ENCODE measurements around the gene QARS1. TPM values are rescaled to one million over a fixed set of nuclear protein-coding genes. Genes with fewer than 3 reads are reported as not detected.

QARS1 gene
- total and polyA plus RNA-seq, 2 of the 13 experiments (the other 11 are each of a cell fraction or from before 2014, with no cell fraction given) = 307 to 327 TPM

DNA sequence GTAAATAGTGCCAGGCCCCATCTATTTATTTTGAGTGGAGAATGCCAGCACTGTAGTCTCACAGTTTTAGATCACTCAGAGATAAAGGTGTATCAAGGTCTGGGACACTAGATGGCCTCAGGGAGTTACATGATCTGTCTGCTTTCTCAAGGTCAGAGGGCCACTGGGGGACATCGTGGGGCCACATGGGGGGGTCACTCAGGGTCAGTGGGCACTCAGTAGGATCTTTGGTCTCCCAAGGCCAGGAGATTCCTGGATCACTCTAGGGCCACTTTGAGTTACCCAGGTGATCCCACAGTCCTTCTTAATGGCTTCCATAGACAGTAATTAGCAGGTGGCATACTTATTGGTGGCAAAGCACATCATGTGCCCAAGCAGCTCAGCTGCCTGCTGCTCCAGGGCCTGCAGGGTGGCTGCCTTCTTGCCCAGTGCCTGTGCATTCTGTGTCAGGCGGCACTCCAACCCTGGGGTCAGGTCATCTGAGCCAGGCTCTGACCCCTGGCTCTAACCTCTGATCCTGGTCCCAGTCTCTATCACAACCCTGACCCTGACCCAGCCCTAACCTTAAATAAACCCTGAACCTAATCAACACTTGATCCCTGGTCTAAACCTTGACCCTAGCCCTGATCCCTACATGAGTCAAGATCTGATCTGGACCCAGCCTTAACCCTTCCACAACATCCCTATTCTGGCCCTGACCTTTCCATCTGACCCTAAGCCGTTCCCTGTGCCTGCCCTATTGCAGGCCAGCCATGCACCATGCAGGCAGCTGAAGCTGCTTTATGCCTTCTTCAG, 30.1 kb upstream of the QARS1 start (continued):
- TF ChIP-seq, protein P1, sequence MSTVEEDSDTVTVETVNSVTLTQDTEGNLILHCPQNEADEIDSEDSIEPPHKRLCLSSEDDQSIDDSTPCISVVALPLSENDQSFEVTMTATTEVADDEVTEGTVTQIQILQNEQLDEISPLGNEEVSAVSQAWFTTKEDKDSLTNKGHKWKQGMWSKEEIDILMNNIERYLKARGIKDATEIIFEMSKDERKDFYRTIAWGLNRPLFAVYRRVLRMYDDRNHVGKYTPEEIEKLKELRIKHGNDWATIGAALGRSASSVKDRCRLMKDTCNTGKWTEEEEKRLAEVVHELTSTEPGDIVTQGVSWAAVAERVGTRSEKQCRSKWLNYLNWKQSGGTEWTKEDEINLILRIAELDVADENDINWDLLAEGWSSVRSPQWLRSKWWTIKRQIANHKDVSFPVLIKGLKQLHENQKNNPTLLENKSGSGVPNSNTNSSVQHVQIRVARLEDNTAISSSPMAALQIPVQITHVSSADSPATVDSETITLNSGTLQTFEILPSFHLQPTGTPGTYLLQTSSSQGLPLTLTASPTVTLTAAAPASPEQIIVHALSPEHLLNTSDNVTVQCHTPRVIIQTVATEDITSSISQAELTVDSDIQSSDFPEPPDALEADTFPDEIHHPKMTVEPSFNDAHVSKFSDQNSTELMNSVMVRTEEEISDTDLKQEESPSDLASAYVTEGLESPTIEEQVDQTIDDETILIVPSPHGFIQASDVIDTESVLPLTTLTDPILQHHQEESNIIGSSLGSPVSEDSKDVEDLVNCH (CRISPR knock-in tag; IDR thresholded peaks at IDR 0.05) = no peak
- no peak for TF ChIP-seq SUZ12 (IDR thresholded peaks at IDR 0.05; ENCODE audit: low read depth, low read length)
- TF ChIP-seq ZBTB21 (CRISPR knock-in tag; IDR thresholded peaks at IDR 0.05) = no peak
- TF ChIP-seq CEBPG (CRISPR knock-in tag; IDR thresholded peaks at IDR 0.05) = no peak
- no peak for TF ChIP-seq ZNF138 (CRISPR knock-in tag; IDR thresholded peaks at IDR 0.05; ENCODE audit: low read depth)
- TF ChIP-seq, protein P2, sequence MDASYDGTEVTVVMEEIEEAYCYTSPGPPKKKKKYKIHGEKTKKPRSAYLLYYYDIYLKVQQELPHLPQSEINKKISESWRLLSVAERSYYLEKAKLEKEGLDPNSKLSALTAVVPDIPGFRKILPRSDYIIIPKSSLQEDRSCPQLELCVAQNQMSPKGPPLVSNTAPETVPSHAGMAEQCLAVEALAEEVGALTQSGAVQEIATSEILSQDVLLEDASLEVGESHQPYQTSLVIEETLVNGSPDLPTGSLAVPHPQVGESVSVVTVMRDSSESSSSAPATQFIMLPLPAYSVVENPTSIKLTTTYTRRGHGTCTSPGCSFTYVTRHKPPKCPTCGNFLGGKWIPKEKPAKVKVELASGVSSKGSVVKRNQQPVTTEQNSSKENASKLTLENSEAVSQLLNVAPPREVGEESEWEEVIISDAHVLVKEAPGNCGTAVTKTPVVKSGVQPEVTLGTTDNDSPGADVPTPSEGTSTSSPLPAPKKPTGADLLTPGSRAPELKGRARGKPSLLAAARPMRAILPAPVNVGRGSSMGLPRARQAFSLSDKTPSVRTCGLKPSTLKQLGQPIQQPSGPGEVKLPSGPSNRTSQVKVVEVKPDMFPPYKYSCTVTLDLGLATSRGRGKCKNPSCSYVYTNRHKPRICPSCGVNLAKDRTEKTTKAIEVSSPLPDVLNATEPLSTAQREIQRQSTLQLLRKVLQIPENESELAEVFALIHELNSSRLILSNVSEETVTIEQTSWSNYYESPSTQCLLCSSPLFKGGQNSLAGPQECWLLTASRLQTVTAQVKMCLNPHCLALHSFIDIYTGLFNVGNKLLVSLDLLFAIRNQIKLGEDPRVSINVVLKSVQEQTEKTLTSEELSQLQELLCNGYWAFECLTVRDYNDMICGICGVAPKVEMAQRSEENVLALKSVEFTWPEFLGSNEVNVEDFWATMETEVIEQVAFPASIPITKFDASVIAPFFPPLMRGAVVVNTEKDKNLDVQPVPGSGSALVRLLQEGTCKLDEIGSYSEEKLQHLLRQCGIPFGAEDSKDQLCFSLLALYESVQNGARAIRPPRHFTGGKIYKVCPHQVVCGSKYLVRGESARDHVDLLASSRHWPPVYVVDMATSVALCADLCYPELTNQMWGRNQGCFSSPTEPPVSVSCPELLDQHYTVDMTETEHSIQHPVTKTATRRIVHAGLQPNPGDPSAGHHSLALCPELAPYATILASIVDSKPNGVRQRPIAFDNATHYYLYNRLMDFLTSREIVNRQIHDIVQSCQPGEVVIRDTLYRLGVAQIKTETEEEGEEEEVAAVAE (CRISPR knock-in tag; IDR thresholded peaks at IDR 0.05; ENCODE audit: borderline replicate concordance) = no peak
- no peak for TF ChIP-seq ZBTB20 (CRISPR knock-in tag; IDR thresholded peaks at IDR 0.05; ENCODE audit: borderline replicate concordance, low read depth)
- TF ChIP-seq, protein P3, sequence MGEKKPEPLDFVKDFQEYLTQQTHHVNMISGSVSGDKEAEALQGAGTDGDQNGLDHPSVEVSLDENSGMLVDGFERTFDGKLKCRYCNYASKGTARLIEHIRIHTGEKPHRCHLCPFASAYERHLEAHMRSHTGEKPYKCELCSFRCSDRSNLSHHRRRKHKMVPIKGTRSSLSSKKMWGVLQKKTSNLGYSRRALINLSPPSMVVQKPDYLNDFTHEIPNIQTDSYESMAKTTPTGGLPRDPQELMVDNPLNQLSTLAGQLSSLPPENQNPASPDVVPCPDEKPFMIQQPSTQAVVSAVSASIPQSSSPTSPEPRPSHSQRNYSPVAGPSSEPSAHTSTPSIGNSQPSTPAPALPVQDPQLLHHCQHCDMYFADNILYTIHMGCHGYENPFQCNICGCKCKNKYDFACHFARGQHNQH (CRISPR knock-in tag; IDR thresholded peaks at IDR 0.05) = no peak; the same call in 1 of the 2 replicates
- no peak for TF ChIP-seq KDM5A (IDR thresholded peaks at IDR 0.05; ENCODE audit: borderline replicate concordance, low read length)
- TF ChIP-seq CBX5 (CRISPR knock-in tag; IDR thresholded peaks at IDR 0.05; ENCODE audit: borderline replicate concordance) = no peak
- TF ChIP-seq ZNF616 (CRISPR knock-in tag; IDR thresholded peaks at IDR 0.05; ENCODE audit: low read depth) = no peak
- TF ChIP-seq ZNF652 (CRISPR knock-in tag; IDR thresholded peaks at IDR 0.05; ENCODE audit: borderline replicate concordance, low read depth) = peak; percentile 61; the same call in 1 of the 2 replicates
- TF ChIP-seq MIER3 (CRISPR knock-in tag; IDR thresholded peaks at IDR 0.05; ENCODE audit: borderline replicate concordance) = no peak
- TF ChIP-seq HNRNPLL (IDR thresholded peaks at IDR 0.05; ENCODE audit: low read depth, low read length, poor library complexity, severe bottlenecking) = no peak
- TF ChIP-seq MEF2D (CRISPR knock-in tag; IDR thresholded peaks at IDR 0.05) = no peak
- no peak for TF ChIP-seq ZFP36L2 (CRISPR knock-in tag; IDR thresholded peaks at IDR 0.05)
- TF ChIP-seq, protein P4, sequence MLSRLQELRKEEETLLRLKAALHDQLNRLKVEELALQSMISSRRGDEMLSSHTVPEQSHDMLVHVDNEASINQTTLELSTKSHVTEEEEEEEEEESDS (CRISPR knock-in tag; IDR thresholded peaks at IDR 0.05; ENCODE audit: borderline replicate concordance) = no peak
- no peak for TF ChIP-seq ZNF343 (CRISPR knock-in tag; IDR thresholded peaks at IDR 0.05)
- no peak for TF ChIP-seq MAFG (CRISPR knock-in tag; IDR thresholded peaks at IDR 0.05)
- no peak for TF ChIP-seq ZNF367 (CRISPR knock-in tag; IDR thresholded peaks at IDR 0.05; ENCODE audit: borderline replicate concordance)
- no peak for TF ChIP-seq MIXL1 (CRISPR knock-in tag; IDR thresholded peaks at IDR 0.05)
- TF ChIP-seq, protein P5, sequence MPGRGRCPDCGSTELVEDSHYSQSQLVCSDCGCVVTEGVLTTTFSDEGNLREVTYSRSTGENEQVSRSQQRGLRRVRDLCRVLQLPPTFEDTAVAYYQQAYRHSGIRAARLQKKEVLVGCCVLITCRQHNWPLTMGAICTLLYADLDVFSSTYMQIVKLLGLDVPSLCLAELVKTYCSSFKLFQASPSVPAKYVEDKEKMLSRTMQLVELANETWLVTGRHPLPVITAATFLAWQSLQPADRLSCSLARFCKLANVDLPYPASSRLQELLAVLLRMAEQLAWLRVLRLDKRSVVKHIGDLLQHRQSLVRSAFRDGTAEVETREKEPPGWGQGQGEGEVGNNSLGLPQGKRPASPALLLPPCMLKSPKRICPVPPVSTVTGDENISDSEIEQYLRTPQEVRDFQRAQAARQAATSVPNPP (CRISPR knock-in tag; IDR thresholded peaks at IDR 0.05) = peak; percentile 31; the same call in 1 of the 2 replicates
